Subcutaneous preadipocyte (primary cell): ENCODE measurements around the gene AMDHD1. TPM values are rescaled to one million over a fixed set of nuclear protein-coding genes. Genes with fewer than 3 reads are reported as not detected.

Experiments used
- total RNA-seq: library from RNA; depleted of rRNA; stranded (reverse); fragments of >200 nt; gene quantifications from 2 replicates; pipeline ENCODE4 v1.2.3, GENCODE V29; 2012

Gene AMDHD1, protein sequence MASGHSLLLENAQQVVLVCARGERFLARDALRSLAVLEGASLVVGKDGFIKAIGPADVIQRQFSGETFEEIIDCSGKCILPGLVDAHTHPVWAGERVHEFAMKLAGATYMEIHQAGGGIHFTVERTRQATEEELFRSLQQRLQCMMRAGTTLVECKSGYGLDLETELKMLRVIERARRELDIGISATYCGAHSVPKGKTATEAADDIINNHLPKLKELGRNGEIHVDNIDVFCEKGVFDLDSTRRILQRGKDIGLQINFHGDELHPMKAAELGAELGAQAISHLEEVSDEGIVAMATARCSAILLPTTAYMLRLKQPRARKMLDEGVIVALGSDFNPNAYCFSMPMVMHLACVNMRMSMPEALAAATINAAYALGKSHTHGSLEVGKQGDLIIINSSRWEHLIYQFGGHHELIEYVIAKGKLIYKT
- total RNA-seq = 0.39 TPM in 1 of 2 replicates, not detected in the other

DNA sequence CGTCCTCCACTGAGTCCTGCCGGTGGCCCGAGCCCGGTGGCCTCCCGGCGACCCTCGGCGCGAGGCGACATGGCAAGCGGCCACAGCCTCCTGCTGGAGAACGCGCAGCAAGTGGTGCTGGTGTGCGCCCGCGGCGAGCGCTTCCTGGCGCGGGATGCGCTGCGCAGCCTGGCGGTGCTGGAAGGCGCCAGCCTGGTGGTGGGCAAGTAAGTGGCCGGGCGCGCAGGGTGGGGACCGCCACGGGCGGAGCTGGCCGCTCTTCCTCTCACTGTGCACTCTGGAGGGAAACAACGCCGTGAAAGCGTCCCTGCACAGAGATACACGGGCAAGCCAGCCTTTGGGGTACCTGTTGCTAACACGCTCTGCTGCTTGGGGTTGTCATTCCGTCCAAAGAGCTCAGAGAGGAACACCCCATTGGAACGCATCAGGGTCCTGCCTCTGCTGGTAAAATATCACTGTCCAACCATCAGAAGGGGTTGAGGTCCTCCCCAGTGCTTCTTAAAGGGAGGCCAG lies at the start of gene AMDHD1:
Gene AMDHD1, plus strand, starts transcription at position 2 of the 513 bp plus-strand sequence. Its CDS starts 68 bp downstream, at position 70.

DNA sequence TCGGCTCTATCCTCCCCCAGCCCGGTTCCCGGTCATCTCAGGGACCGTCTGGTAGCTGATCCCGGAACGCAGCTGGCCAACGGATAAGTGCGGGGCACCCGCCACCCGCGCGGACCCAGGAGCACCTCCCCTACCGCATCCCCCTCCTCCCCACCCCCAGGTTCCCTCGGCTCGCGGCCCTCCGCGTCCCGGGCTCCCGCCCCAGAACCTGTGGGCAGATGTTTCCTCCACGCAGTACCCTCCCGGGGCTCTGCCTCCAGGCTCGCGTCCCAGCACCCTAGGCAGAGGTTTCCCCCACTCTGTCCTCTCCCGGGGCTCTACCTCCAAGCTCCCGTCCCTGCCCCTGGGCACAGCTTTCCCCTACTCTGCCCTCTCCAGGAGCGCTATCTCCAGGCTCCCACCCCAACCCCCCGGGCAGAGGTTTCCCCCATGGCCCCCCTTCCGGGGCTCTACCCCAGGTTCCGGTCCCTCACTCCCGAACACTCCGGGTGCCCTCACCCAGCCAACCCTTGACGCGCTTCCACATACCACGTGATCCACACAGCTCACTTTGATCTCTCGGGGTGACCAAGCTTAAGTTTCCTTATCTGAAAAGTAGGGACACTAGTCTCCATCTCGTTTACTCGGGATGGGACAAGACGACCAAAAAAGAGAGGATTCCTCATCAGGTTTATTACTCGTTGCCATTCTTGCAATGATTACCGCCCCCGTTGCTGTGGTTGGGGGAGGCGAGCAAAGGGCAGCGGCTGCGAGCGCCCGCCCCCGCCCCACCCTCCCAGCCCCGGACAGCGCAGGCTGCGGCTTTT lies 404 bp upstream of the AMDHD1 start, which contains the start of gene CCDC38:
Gene CCDC38, minus strand, starts transcription at position 91 of the 806 bp plus-strand sequence. CDS start 6,105 bp downstream, outside the sequence.

DNA sequence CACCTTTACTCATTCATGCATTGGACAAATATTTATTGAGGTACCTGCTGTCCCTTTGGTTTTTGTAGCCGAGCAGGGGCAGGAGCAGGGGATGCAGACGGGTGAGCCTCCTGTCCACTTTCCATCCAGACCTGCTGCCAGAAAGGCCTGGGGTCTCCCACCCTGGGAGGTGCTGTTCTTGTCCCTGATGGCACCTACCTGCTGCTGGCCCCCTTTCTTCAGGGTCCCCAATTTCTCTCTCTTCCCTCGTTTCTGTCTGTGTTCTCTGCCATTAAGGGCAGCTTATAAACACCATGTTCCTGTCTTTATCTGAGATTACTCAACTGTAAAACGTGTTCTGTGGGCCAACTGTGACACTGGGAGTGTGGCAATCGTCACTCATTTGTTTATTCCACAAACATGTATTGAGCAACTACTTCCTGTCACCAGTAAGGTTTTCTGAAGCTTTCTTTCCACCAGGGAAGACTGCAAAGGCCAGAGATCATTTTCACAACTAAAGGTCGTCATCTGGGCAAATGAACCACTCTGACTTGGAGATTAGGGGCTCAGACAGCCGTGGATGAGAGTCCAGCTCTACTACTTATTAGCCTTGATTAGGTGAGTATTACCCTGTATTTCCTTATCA lies 53.0 kb downstream of the AMDHD1 start, which contains the start of gene HAL:
Gene HAL, minus strand, starts transcription at position 311 of the 625 bp plus-strand sequence. CDS start 434 bp downstream, outside the sequence.

Other genes with a start within 250 kb of the AMDHD1 start
- gene NTN4, start 152.6 kb upstream of the AMDHD1 start, total RNA-seq = 26.1 and 65.3 TPM in 2 replicates
- gene SNRPF, start 84.4 kb upstream of the AMDHD1 start, total RNA-seq = 10.9 and 11.8 TPM in 2 replicates
- gene CCDC38, start 717 bp upstream of the AMDHD1 start, total RNA-seq = not detected in 2 replicates
- gene HAL, start 53.0 kb downstream of the AMDHD1 start, total RNA-seq = not detected in 2 replicates
- 51.4 and 52.4 TPM in 2 replicates for gene LTA4H, start 92.3 kb downstream of the AMDHD1 start, total RNA-seq